ENCODE results near the gene SSC4D.

GRCh38 chr7:76426246-76426645, 16.7 kb upstream of the SSC4D start:
- TF ChIP-seq EP300 (IDR thresholded peaks at IDR 0.05) (no peak), POLR2AphosphoS5 (IDR thresholded peaks at IDR 0.05) (no peak)

All from suprapubic skin (tissue), 4 donors.